ENCODE results near the gene FLOT1.

DNA sequence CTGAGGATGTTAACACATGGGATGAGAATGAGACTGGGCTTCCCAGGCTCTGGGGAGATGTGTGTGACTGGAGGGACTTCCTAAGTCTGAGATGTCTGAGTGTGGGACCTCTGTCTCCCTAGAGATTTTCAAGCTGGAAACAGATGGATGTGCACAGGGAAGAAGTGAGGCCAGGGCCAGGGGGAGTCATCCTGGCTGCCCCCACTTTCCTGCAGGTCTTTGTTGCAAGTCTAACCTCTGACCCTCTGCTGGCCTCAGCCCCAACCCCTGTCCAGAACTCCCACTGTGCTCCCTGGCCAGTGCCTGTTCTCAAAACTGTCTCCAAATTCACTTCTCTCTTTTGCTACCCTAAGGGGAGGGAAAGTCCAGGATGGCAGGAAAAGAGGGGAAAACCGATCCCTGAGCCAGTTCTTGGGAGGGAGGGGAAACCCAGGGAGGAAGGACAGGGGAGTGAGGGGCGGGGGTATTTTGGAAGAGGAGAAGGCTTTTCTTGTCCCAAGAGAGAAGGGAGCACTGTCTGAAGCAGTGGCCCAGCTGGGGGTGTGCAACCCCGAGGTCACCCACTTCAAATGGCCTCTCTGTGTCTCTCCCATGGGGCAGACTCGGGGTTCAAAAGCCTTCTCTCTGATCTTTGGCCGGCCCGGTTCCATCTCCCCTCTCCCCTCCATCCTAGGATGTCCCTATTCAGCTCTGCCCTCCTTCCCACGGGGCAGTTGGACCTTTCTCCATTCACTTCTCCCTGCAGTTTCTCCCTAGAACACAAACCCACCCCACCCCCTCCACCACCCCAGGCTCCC lies 59.1 kb downstream of the FLOT1 start:
- no peak for TF ChIP-seq EZH2 (IDR thresholded peaks at IDR 0.05)
- TF ChIP-seq POLR2AphosphoS5 (IDR thresholded peaks at IDR 0.05; ENCODE audit: borderline replicate concordance, low read depth, low read length), result no peak
- TF ChIP-seq FOXP2 (optimal IDR thresholded peaks at IDR 0.05; ENCODE audit: control extremely low read depth, extremely low read length, insufficient read depth), result no peak

Data from SK-N-MC (cell line).